LHCN-M2 (cell line): ENCODE data around the gene UNKL. TPM values are rescaled to one million over a fixed set of nuclear protein-coding genes. Genes with fewer than 3 reads are reported as not detected.

Experiments used
- DNase-seq: peaks from one replicate; pipeline ENCODE4 v3.0.0-alpha.2; 2012; ENCODE audit warnings: low read depth
- total RNA-seq: library from RNA; depleted of rRNA; stranded (reverse); fragments of >200 nt; gene quantifications from 2 replicates; pipeline ENCODE4 v1.2.3, GENCODE V29; 2014

Gene UNKL
- total RNA-seq, 1 experiment from 2014 or later, result 14.6 TPM

DNA sequence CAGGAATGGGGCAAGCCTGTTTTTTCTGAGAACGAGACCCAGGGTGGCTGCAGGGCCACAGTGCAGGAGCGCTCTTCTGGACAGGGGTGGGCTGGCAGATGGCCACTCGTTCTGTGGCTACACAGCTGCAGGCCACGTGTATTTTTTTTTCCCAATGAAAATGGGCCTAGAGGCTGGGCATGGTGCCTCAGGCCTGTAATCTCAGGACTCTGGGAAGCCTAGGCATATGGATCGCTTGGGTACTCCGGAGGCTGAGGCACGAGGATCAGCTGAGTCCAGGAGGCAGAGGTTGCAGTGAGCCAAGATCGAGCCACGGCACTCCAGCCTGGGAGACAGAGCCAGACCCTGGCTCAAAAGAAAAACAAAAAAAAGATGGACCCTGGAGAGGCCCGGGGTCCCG lies 6.8 kb downstream of the UNKL start:
- peak; percentile 18 for DNase-seq

DNA sequence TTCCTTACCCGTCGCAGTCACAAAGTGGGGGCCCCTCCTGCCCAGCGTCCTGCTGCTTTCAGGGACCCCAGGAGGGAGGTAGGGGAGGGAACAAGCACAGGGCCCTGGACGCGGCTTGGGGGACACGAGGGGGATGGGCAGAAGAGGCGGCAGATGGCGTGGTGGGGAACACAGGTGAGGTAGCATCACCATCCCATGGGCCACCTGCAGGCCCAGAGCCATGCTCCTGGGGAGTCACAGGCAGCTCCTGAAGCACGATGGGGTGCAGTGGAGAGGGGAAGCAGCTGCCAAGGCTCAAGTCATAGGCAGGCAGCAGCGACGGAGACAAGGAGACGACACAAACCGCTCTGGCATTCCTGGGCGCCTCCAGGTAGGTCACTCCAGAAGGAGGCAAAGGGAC lies 10.8 kb downstream of the UNKL start:
- no peak for DNase-seq

DNA sequence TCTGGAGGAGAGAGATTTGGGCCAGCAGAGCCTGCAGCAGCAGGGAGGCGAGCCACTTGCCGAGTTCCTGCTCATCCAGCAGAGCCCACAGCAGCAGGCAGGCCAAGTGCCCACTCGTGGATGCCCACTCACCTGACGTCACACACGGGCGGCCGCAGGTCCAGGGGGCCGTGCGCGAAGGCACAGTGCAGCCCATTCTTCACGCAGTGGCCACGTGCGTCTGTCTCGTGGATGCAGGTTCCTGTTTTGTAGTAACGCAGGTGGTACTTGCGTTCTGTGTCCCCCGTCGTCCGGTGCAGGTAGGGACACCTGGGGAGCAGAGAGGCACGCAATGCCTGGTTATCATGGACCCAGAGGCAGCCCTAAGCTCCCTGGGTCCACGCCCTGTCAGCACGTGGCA lies 11.5 kb downstream of the UNKL start:
- no peak for DNase-seq

DNA sequence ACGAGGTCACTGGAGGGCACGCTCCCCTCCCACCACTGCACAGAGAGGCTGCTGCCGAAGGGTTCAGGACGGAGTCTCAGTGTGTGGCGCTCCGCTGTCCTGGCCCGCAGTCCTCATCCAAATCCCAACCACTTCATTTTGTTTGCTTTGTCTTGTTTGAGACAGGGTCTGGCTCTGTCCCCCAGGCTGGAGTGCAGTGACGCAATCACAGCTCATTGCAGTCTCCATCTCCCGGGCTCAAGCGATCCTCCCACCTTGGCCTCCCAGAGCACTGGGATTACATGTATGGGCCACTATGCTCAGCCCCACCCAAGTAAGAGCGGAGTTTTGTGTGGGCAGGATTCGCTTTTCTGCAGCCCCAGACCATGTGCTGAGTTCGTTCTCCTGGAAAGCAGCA lies 12.7 kb downstream of the UNKL start:
- no peak for DNase-seq

DNA sequence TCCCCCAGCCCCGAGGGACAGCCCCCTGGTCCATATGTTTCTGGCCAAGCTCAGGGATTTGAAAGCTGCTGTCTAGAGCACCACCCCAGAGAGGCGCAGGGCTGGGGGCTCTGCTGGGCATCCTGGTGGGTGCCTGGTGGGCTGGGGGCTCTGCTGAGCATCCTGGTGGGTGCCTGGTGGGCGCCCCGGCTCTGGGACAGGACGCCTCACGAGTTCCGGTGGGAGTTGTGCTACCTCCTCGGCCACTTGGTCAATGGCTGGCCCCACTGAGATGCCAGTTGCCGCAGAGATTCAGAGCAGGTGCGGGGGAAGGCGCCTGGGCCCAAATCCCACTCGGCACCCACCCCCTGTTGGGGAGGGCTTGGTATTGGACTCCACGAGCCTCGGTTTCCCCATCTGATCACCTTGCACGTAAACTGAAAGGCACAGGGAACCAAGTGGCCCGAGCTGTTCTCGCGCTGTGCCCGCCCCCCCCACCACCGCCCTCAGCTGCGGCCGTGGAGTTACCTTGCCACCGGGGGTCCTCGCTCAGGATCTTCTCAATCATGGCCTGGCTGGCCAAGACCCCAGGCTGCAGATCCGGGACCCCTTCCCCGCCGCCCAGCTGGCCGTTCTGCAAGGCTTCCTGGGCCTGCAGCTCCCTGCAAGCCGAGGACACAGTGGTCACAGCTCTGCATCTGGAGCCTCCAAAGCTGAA lies 13.3 kb downstream of the UNKL start:
- DNase-seq, result no peak

DNA sequence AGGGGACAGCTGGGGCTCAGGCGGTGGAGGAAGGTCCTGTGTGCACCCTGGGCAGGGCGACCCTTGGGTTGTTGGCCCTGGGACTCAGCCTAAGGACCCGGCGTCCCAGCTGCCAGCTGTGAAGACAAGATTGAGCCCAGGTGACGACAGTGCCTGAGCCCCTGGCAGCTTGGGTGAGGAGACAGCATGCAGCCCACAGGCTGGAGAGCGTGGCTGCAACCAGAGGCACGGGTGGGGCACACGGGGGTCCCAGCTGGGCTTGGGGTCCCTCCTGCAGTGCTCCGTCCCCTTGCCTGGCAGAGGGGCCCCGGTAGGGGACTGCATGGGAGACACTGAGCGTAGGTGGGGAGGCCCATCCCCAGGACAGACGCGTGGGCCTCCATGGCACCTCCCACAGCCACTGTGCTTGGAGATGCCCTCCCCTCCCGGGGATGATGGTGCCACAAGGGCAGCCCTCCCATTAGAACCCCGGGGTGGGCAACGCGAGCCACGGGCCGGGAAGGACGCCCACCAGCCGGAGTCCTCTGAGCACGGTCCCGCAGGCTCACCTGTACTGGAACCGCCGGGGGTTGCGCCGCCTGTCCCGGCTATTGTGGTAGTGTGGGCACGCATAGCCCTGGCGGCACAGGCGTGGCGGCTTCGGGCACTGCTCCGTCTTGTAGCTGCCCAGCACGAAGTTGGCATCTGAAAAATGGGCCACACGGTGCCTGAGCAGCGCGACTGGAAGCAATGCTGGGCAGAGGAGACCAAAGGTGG lies 15.5 kb downstream of the UNKL start:
- DNase-seq, result no peak

DNA sequence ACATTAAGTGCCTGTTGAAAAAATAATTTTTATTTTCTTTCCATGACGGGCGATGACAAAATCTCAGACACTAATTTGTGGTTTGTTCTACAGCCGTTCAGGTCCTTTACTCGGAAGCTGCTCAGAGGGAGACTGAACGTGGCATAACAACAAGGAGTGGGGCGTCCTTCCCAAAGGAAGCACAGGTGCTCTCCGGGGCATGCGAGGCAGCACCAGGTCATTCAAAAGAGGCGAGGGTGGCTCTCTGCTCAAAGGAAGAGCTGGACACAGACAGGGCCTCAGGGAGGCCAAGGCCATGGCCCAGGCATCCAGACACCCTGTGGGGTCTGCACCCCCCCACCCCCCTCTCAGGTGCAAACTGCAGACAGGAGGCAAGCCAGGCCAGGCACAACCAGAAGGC lies 16.2 kb downstream of the UNKL start:
- DNase-seq, result no peak

DNA sequence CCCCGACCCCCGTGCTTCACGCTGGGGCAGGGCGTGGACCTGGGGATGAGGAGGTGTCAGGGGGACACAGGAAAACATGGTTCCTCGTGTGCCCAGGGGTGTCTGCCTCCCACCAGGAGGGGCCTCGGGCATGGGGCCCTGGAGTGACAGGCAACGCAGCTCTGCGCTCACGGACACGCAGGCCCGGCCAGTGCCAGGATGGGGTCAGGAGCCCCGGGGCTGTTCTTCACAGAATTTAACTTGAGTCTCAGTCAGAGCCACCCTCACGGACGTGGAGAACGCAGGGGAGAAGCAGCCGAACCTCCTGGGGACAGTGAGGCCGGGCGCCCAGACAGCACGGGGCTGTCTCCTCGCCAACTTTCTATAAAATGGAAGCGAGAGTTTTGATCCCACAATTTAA lies 16.7 kb downstream of the UNKL start:
- no peak for DNase-seq

DNA sequence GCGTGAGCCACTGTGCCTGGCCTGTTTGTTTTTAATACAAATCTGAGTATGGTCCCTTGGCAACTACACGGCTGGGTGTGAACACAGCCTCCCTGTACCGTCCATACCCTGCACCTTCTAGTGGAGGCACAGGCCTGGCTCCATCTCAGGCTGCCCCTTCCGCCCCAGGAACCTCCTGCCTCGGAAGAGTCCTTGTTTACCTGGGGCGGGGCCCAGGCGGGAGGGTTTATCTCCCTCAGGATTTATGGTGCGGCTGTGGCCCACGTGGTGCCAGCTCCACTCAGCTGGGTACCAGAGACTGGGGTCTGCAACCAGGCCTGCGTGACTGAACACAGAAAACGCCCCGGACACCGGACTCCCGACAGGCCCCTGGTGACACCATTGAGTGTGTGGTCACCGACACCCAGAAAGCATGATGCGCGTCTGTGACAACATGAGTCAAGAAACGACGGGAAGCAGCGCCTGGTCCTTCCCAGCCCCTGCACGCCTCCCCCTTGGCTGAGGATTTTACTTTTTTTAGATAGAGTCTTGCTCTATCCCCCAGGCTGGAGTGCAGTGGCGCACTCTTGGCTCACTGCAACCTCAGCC lies 19.0 kb downstream of the UNKL start:
- no peak for DNase-seq

DNA sequence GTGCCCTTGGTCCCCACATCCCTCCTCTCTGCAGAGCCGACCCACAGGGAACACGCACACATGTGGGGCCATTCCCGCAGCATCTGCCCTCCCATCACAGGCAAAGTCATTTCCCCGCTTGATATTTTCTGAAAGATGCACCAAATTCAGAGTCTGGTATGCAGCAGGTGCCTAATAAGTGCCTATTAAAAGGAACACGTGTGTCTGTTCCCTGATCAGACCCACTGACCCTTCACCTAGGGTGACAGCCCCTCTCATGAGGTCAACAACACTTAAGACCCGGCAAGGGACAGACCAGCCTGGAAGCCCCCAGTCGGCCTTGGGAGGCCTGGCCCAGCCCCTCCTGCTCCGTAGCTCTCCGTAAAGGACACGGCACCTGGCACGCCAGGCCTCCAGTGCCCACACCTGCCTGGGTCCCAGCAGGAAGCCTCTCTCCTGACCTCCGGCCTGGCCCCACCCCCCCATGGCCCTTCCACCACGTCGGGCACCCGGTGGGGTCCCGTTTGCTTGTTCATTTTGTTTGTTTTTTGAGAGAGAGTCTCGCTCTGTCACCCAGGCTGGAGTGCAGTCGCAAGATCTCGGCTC lies 20.0 kb downstream of the UNKL start:
- DNase-seq, result no peak

DNA sequence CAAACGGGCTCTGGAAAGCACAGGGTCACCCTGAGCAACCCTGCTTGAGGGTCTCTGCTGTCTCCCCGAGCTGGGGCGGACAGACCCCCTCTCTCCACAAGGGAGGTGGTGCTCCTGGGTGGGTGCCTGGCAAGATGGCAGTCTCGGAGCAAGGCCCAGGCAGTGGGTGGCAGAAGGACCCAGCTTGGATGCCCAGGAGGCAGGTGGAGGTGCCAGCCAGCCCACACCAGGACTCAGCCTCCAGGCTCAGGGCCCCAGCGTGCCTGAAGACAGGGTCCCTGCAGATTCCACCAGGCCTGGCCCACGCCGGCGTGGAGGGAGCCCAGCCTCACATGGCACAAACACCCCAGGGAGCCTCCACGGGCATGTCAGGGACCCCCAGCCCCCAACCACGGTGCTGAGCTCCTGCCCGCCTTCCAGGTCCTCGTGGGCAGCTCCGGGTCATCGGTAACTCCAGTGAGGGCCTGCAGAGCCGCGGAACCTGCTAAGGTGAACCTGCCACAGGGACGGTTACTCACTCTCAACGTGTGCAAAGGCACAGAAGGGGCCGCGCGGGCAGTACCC lies 20.8 kb downstream of the UNKL start:
- no peak for DNase-seq

DNA sequence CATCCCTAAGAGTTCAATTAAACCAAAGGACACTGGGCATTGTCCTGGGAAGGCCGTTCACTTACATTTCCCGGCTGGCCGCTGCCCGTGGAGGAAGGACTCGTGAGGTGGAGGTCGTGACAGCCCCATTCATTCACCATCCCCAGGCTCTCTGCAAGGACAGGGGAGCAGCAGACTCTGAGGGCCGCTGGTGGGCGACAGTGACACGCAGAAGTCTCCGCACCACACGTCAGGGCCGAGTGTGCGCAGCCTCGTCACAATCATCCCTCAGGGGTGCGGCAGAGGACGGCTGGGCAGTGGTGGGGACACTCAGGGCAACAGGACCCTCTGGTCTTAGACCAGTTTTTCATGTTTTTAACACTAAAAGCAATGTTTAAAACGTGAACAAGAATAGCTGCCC lies 21.7 kb downstream of the UNKL start:
- no peak for DNase-seq

DNA sequence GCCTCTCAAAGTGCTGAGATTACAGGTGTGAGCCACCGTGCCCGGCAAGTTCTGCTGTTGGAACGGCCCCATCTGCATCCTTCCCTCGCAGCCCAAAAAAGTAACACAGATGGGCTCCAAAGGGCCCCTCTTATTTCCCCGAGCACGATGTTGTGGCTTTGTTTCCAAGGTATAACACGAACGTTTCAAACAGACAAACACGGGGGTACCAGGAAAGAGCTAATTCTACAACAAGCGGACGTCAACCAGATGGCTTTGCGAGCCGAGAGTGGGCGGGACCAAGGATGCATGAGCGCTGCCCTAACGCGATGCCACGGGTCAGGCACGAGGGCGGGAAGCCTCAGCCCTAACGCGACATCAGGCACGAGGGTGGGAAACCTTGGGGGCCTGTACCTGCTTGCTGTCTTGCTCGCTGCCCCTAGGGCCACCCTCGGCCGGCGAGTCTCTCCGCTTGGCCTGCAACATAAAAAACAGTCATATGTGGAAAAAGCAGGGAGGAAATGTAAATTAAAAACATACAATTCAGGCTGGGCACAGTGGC lies 24.2 kb downstream of the UNKL start:
- DNase-seq, result no peak

DNA sequence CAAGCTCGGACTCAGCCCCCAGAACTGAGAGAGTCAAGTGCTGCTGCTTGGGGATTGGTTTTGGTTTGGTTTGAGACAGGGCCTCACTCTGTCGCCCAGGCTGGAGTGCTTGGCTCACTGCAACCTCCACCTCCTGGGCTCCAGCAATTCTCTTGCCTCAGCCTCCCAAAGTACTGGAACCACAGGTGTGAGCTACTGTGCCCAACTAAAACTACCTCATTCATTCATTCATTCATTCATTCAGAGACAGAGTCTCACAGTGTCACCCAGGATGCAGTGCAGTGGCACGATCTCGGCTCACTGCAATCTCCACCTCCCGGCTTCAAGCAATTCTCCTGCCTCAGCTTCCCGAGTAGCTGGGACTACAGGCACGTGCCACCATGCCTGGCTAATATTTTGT lies 24.7 kb downstream of the UNKL start:
- no peak for DNase-seq

DNA sequence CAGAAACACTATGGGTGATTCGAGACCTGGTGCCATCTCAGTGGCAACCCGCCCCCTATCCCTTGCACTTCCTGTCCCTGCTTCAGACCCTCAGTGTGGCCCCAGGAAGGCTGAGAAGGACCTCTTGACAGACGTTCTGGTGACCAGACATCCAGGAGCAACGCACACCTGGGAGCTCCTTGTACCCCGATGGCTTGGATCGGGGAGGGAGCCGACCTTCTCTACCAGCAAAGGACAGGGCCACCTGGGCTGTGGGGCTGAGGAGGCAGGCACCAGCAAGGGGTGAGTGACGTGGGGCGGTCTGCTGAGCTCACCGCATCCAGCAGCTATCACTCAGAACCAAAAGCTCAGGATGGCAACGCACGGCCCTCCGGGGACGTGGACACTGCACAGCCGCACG lies 27.2 kb downstream of the UNKL start:
- DNase-seq, result no peak

DNA sequence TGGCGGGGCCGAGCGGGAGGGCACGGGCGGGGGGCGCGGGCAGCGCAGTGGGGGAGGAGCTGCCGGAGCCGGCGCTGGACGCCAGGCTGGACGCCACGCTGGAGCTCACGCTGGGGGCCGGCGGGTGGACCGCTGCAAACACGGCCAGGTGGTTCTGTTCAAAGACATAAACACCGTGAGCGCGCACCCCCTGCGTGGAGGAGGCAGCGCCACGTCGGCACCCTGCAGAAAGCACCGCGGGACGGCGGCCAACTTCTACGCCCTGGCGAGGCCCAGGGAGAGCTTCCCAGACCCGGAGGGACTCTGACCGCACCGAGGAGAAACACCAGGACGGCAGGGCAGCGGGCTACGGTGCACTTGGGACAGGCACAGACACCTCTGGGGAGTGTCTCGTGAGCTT lies 29.3 kb downstream of the UNKL start:
- no peak for DNase-seq

DNA sequence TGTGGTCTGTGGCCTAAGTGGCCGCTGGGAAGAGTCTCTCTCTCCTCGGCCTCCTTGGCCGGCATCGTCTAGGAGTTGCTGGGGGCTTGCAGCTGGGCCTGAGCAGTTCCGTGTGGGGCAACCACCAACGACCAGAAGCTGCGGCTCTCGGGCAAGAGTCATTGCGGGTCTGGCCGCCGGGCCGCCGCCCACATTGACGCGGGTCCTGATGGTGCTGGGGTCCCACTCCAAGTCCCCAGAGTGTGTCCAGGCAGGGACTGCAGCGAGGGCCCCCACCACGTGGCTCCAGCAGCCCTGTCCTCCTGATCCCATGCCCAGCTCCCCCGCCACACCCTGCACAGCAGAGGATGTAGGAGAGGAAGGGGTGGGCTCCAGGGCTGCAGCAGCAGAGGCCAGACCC lies 30.9 kb downstream of the UNKL start:
- no peak for DNase-seq

DNA sequence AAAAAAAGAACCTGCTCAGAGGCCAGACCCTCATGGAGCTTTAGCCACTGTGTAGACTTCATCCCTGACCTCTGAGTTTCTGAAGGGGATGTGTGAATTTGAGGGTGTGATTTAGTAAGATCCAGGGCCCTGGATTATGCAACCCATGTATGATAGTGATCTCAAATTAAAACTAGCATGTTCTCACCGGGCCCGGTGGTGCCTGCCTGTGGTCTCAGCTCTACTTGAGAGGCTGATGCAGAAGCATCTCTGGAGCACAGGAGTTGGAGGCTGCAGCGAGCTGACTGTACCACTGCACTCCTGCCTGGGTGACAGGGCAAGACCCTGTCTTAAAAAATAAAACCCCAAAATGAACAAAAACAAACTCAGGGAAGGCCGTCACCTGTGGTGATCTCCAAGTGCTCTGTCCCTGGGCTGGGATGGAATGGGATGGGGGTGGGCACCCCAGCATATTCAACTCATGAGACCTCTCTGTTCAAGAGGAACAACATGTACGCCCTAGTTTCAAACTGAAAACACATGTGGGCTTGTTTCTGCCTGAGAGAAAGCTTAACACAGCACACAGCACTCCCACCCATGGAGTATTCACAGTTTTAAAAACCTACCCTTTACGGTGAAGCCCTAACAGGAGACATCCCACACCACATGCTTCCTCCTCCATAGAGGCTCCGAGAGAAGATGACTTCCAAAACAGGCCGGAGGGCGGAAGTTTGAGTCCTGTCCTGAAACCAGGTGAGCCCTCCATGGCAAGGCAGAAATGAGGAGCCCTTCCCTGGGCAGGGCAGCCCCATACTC lies 32.7 kb downstream of the UNKL start:
- no peak for DNase-seq

DNA sequence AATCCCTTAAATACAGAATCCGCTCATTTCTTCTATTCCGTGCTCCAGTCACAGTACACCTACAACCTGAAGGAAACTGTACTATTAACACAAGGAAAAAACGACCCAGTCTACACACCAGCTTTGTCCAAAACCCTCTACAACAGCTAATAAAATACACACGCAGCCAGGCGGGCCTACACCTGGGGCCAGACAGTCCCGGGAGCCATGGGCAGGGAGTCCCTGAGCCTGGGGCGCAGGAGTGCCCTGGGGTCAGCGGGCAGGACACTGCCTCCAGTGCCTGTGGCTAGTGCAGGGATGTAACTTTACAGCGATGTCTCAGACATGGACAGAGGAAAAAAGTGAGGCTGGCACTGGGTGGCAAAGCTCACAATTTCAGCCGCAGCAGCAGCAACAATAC lies 34.3 kb downstream of the UNKL start:
- no peak for DNase-seq

DNA sequence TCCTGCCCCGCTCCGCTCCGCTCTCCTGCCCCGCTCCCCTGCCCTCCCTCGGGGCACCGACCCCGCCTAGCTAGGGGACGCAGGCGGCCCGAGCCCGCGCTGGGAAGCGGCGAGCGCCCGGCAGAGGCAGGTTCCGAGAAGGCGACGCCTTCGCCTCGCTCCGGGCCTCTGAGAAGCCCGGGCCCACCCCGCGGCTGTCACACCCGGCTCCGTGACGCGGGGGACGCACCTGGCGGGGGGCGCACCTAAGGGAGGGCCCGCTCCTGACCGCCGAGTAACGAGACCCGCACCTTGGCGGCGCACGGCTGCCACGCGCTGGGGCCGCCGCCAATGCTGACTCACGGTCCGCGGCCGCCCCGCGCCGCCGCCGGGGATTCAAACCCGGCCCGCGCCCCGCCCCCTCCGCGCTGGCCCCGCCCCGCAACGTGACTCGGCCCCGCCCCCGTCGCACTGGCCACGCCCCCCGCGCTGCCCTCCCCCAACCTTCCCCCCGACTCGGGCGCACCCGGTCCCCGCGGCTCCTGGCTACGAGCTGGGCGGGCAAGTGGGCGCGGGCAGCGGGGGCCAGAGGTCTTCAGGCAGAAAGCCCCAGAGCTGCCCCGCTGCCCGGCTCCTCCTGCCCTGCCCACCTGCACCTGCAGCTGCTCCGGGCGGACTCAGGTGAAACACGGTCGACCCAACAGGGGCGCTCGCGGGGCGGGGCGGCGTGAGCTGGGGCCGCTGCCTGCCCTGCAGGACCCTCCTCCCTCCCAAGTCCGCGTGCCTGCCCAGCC lies 35.0 kb downstream of the UNKL start:
- peak; percentile 34 for DNase-seq
